Hematopoietic multipotent progenitor cell treated with erythropoietin and hydrocortisone succinate and interleukin-3 and kit ligand, for 6 days (in vitro differentiated cells): ENCODE measurements around the gene FAM180B.
"Not testable (repeated sequence)": the region's sequence is repeated elsewhere in the genome, so short reads cannot be mapped to it uniquely, and the experiment has no call there.

Experiments used
- DNase-seq: peaks from one replicate; pipeline ENCODE4 v3.0.0-alpha.2; 2015

Gene FAM180B

DNA sequence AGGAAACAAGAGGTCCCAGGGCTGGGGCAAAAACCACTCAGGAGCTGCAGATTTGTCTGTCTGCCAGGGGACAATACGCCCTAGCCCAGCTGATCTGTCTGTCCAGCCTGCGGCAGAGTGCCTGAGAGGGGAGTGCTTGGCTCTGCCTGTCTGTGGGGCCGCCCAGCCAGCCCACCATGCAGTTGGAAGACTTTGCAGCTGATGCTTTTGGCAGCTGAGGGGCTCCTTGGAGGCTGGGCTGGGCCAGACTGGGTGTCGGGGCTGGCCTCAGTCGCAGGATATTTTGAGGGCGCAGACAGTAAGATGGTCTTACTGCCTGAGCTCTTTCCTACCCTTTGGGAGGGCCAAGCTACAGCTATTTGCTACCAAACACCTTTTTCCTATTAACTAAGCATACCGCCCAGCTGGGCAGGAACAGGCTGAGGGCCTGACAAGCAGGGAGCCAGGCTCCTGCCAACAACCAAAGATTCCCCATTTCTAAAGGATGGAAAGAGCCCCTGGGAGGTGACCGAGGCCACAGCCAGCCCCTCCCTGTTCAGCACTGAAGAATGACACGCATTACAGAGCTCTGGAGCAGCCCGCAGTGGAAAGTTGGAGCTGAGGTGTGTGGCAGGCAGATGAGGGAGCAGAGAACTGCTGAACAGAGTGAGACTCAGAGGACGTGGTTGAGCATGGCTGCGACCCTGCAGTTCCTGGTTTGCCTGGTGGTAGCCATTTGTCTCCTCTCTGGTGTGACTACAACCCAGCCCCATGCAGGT lies at the start of gene FAM180B:
Gene FAM180B (plus strand): TSS at position 581 of the 758 bp plus-strand sequence. CDS start 91 bp downstream, at position 672.
- DNase-seq = no peak

DNA sequence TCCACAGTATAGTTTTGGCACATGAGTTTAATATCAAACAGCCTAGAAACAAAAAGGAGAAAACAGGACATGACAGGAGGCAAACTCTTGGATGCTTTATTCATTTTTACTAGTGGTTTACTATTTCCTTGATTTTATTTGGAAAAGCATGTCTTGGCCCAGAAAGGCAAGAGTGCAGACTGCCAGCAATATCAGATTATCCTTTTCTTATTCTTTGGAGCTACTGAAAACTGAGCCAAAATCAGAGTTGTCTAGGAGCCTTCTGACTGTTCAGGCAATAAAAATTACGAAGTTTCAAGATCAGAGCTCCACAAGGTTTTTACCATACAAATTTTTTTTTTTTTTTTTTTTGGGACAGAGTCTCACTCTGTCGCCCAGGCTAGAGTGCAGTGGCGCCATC lies 49.6 kb upstream of the FAM180B start:
- no peak for DNase-seq

DNA sequence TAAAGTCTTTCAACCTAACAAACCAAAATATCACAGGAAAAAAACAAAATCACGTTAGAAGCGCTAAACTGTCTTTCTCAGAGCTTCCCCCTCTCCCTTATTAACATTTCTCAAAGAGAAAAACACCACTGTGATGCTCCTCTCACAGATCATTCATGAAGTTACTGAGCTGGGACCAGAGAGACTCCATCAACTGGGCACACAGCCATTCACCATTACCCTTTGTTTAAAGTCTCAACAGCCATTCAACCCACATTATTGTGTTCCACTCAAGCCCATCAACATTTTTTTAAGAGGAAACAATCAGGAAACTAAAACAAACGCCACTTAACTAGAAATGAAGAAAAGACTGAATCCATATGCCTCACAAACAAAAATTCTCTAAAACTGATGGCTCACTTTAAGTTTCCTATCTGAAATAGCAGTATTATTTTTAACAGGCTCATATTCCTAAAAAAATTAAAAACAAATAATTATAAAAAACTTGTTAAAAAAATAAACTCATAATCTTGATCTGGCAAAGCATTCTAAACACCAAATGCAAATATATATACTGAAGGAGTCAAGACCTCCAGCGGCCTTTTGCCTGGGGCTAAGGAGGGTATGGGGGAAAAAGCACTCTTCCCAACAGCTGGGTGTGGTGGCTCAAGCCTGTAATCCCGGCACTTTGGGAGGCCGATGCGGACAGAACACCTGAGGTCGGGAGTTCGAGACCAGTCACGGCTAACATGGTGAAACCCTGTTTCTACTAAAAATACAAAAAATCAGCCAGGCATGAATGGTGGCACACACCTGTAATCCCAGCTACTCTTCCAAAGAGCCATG lies 47.5 kb upstream of the FAM180B start:
- no peak for DNase-seq

- no peak for DNase-seq
These were observed 46.8 kb upstream of the FAM180B start for GRCh38 chr11:47539681-47540039.

- no peak for DNase-seq
These were observed 45.4 kb upstream of the FAM180B start for GRCh38 chr11:47541070-47541469.

- DNase-seq = no peak
These were observed 41.2 kb upstream of the FAM180B start for GRCh38 chr11:47545298-47545697.

DNA sequence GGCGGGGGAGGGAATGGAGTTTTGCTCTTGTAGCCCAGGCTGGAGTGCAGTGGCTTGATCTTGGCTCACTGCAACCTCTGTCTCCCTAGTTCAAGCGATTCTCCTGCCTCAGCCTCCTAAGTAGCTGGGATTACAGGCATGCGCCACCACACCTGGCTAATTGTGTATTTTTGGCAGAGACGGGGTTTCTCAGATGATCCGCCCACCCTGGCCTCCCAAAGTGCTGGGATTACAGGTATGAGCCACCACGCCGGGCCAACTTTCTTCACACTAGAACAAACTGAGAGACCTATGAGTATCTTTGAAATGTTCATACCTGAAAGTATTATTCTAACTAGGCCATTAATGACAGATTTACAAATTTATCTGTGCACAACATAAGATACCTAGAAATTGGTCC lies 40.2 kb upstream of the FAM180B start:
- not testable (repeated sequence) for DNase-seq

DNA sequence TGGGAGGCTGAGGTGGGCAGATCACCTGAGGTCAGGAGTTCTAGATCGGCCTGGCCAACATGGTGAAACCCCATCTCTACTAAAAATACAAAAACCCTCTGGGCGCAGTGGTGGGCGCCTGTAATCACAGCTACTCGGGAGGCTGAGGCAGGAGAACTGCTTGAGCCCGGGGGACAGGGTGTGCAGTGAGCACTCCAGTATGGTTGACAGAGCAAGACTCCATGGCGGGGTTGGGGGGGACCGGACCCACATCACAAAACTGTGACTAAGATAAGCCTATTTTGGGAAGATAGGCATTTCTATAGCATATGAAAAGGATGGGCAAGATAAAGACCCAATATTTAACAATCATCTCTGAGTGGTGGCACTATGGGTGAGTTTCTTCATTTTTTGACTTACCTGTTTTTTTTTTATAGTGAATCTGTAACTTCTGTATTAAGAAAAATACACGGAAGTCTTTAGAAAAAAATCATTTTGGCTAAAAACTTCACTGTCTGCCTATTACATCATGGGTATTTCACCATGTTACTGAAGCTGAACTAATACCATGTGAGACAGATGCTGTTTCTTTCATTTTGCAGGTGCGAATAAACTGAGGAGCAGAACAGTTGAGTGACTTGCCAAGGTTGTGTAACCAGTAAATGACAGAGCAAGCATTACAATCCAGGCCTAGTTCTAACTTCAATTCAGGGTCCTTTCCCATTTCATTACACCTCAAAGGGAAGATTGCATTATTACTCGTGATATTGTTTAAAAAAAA lies 36.0 kb upstream of the FAM180B start:
- no peak for DNase-seq

DNA sequence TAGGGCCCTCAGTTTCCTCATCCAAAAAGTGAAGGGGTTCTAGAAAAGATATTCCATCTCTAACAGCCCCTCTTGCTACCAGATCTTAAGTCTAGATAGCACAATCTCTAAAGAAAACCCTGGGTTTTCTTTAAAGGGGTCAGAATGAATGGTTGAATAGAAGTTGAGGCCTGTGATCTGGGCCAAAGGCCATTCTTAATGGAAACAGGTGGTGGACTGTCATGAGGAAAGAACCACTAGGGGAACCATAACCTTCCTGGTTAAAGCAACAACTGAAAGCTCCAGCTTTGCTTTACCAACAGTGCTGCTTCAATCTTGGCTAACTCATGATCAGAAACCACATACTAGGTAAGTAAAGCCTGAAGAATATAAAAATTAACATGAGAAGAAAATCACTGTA lies 35.4 kb upstream of the FAM180B start:
- peak; percentile 76 for DNase-seq

DNA sequence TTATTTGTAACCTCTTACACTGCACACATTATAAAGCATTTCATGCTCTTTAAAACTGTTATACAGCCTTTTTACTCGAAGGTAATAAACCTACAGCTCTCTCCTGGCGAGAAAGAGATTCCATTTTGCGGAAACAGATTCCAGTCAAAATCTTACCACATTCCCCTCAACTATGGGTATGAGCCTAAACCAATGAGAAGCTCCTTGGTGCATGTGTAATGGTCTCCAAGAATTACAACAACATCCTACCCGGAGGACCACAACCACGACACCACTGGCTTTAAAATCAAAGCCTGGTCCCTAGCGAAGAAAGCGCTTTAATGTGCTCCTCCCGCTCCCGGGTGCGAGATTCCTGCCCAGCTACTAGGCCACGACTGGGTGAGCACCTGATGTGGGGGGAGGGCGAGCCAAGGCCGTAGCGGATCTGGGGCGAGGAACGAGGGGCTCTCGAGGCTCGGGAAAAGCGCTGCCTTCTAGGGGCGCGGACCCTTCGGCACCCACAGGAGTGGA lies 34.4 kb upstream of the FAM180B start:
- peak; percentile 45 for DNase-seq

GRCh38 chr11:47552566-47553405 lies 33.7 kb upstream of the FAM180B start, which contains the start of gene CELF1:
Gene CELF1, minus strand, starts transcription at chr11:47553132. Its CDS starts 53,609 bp downstream, at chr11:47499523.
- DNase-seq = peak; percentile 96

DNA sequence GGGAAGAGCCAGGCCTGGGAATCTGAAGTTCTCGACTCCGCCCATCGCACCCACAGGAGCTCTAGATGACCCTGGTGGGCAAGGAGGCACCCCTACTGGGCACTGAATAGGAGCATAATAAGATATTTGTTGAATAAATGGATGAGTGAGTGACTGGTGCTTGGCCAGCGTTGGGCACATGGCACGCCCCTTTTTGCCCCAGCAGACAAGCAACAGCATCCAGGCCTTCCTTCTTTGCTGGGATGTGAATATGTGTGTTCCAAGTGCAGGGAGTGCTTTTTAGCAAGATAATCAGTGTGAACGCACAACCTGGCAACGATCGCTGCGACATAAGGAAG lies 33.1 kb upstream of the FAM180B start:
- peak; percentile 73 for DNase-seq

- not testable (repeated sequence) for DNase-seq
These were observed 29.5 kb upstream of the FAM180B start for GRCh38 chr11:47557004-47557403.

GRCh38 chr11:47558695-47559094 lies 27.8 kb upstream of the FAM180B start:
- no peak for DNase-seq

DNA sequence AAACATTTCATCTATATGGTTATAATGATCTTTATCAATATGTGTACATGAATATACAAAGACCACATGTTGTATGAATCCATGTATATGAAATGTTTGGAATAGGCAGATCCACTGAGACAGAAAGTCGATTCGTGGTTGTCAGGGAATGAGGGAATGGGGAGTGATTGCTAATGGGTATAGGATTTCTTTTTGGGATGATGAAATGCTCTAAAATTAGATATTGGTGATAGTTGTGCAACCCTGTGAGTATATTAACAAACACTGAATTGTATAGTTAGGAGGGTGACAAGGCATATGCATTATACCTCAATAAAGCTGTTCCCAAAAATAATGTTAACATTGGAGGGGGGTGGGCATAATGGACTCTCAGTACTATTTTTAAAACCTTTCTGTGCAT lies 26.1 kb upstream of the FAM180B start:
- no peak for DNase-seq

- DNase-seq = not testable (repeated sequence)
These were observed 24.1 kb upstream of the FAM180B start for GRCh38 chr11:47562393-47562792.

- DNase-seq = not testable (repeated sequence)
These were observed 22.1 kb upstream of the FAM180B start for GRCh38 chr11:47564366-47564765.

DNA sequence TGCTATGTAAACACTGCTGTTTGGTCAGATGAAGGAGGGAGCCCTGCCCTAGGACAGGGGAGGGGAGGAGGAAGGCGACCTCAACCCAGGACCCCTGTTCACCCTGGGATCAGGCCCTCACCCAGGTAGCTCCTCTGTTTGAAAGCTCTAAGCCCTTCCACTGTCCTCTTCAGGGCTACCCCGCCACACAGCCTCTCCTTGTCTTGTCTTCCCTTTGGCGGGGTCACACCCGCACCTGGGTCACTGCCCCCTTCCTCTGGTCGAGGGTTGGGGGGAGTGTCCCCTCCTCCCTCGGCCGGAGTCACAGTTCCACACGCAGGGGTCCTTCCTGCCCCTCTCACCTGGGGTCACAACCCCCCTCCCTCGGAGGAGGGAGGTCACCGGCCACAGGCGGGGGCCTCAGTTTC lies 21.5 kb upstream of the FAM180B start:
- no peak for DNase-seq

- peak; percentile 90 for DNase-seq
These were observed 20.9 kb upstream of the FAM180B start, which contains the start of gene PTPMT1 for GRCh38 chr11:47565340-47566148. Gene PTPMT1, plus strand, starts transcription at chr11:47565599. Its CDS starts 24 bp downstream, at chr11:47565623.

DNA sequence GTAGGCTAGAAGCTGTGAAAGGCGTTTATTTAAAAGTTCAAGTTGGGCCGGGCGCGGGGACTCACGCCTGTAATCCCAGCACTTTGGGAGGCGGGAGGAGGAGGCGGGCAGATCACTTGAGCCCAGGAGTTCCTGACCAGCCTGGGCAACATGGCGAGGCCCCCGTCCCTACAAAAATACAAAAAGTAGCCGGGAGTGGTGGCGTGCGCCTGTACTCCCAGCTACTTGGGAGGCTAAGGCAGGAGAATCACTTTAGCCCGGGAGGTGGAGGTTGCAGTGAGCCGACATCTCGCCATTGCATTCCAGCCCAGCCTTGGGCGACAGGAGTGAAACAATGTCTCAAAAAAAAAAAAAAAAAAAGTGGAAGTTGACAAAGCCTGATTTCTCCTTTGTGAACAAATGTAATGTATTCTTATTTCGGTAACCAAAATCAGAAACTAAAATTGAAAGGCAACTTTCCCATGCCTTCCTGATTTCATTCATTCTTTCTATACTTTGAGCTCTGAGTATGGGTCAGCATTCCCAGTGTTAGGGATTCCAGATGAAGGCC lies 20.3 kb upstream of the FAM180B start:
- DNase-seq = peak; percentile 43

DNA sequence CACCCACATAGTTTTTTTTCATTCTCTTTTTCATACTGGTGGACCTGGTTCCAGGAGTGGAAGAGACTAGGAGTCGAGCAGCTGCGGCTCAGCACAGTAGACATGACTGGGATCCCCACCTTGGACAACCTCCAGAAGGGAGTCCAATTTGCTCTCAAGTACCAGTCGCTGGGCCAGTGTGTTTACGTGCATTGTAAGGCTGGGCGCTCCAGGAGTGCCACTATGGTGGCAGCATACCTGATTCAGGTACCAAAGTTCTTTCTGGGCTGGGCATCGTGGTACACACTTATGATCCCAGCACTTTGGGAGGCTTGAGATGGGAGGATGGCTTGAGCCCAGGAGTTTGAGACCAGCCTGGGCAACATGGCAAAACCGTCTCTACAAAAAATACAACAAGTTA lies 16.8 kb upstream of the FAM180B start:
- no peak for DNase-seq
